CD4-positive, alpha-beta T cell treated with Interleukin-6 at 100 ng/mL for 8 hours (primary cell): Measurements from ENCODE around the gene PSMB5.

Source experiments
- DNase-seq: peaks from one replicate; pipeline ENCODE4 v3.0.0-alpha.2; 2020; ENCODE audit warnings: mixed read lengths, low spot score

Gene PSMB5

GRCh38 chr14:22987291-22987690, 47.4 kb downstream of the PSMB5 start:
- DNase-seq, result no peak

- DNase-seq, result peak; percentile 89
These were observed 48.1 kb downstream of the PSMB5 start for GRCh38 chr14:22986508-22987054.

- DNase-seq, result no peak
These were observed 48.7 kb downstream of the PSMB5 start for GRCh38 chr14:22985894-22986507.

- DNase-seq, result no peak
These were observed 49.6 kb downstream of the PSMB5 start for GRCh38 chr14:22984959-22985658.

- DNase-seq, result peak; percentile 61
These were observed 52.0 kb downstream of the PSMB5 start, which contains the start of gene AJUBA for GRCh38 chr14:22982477-22983245. Gene AJUBA, minus strand, starts transcription at chr14:22982551. Its CDS starts 285 bp downstream, at chr14:22982266.

- no peak for DNase-seq
These were observed 52.7 kb downstream of the PSMB5 start for GRCh38 chr14:22981876-22982476.

- DNase-seq, result no peak
These were observed 53.4 kb downstream of the PSMB5 start for GRCh38 chr14:22981090-22981875.

- peak; percentile 11 for DNase-seq
These were observed 54.0 kb downstream of the PSMB5 start for GRCh38 chr14:22980672-22981089.

- DNase-seq, result no peak
These were observed 54.8 kb downstream of the PSMB5 start for GRCh38 chr14:22979748-22980392.

GRCh38 chr14:22978981-22979671, 55.6 kb downstream of the PSMB5 start:
- no peak for DNase-seq

GRCh38 chr14:22978487-22978837, 56.2 kb downstream of the PSMB5 start:
- DNase-seq, result no peak

GRCh38 chr14:22977684-22978486, 56.8 kb downstream of the PSMB5 start:
- DNase-seq, result no peak

- no peak for DNase-seq
These were observed 57.3 kb downstream of the PSMB5 start for GRCh38 chr14:22977434-22977683.

- DNase-seq, result no peak
These were observed 57.9 kb downstream of the PSMB5 start for GRCh38 chr14:22976620-22977433.
